NCI-H2196 treated with DMSO at 0.1 percent for 48 hours (cell line): ENCODE data around the gene ZNF317.
"Not testable (repeated sequence)": the region's sequence is repeated elsewhere in the genome, so short reads cannot be mapped to it uniquely, and the experiment has no call there.

Experiments
- DNase-seq: peaks from one replicate; lab custom pipeline; 2025; ENCODE audit not compliant: unreplicated experiment; lab: John Stamatoyannopoulos, UW

The ZNF317 gene

DNA sequence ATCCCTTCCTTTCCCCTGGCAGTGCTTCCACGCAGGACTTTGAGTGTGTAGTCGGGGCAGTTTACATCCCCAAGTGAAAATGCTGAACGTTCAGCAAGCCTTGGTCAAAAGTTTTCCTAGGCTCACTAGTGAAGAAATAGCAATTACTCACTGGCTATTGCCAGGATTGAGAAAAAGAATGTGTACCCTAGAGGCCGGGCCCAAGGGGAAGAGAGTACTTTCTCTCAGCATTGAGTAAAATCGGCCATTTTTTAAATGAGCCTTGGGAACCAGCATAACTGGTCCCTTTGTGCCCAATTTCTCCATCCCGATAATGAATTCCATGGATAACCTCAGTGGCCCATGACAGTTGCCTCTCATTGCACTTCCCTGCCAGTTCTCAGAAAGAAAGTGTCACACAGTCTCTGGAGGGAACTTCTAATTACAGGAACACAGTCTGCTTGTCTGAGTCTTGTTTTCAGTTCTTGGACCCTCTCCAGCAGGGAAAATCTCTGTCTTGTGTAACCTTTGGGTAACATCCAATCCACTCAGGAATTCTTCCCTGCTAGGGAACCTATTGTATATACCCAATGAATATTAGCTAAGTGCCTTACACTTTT, 31.3 kb downstream of the ZNF317 start:
- no peak for DNase-seq

DNA sequence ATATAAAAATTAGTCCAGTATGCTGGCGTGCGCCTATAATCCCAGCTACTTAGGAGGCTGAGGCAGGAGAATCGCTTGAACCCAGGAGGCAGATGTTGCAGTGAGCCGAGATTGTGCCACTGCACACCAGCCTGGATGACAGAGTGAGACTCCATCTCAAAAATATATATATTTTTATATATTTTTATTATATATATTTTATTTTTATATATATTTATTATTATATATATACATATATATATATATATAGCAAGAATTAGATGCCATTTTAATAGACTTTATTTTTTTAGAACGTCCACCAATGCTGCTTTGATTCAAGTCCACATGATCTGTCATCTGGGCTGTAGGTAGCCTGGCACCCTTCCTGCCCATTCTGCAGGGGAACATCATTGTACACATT, 35.1 kb downstream of the ZNF317 start:
- no peak for DNase-seq

DNA sequence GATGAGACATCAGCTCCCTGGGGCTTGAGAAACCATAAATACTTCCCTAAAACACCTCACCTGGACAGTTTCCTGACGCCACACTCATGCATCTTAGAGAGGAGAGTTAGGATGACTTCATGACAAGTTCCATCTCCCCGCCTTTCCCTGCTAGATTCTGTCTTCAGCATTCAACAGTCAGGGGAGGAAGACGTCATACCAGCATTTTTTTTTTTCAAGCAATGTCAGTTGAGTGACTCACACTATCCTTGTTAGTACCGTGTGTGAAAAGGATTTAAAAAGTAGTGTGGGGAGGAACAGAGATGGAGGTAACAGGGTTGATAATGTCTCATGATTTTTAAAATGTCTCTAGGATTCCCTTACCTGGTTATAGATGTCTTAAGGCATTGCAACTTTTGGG, 38.7 kb downstream of the ZNF317 start, which contains the start of gene OR7D2:
Gene OR7D2, plus strand, starts transcription at position 79 of the 400 bp plus-strand sequence. CDS start 6,803 bp downstream, outside the sequence.
- DNase-seq = no peak

DNA sequence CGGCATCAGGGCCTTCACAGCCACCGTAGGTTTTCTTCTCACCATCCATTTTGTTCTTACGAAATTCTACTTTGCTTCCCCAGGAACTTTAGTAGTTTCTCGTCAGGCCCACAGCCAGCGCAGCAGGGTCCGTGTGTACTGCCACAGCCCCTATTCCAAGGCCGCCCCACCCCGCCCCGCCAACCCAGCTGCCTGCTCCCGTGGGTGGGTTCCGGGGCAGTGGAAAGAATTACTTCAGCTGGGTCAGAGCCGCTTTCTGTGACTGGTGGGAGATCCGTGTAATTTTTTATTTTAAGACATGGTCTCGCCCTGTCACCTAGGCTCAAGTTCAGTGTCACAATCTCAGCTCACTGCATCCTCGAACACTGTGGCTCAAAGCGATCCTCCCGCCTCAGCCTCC, 42.8 kb downstream of the ZNF317 start:
- no peak for DNase-seq

DNA sequence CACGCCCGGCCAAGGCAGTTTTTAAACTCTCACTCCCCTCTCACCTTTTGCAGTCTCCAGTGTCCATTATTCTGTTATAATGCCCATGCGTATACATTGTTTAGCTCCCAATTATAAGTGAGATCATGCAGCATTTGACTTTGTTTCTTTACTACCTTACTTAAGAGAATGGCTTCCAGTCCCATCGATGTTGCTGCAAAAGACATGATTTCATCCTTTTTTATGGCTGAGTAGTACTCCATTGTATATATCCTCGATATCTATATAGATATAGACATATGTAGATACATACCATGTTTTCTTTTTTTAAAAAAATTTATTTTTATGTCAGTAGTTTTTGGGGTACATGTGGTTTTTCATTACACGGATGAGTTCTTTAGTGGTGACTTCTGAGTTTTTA, 47.0 kb downstream of the ZNF317 start:
- no peak for DNase-seq

DNA sequence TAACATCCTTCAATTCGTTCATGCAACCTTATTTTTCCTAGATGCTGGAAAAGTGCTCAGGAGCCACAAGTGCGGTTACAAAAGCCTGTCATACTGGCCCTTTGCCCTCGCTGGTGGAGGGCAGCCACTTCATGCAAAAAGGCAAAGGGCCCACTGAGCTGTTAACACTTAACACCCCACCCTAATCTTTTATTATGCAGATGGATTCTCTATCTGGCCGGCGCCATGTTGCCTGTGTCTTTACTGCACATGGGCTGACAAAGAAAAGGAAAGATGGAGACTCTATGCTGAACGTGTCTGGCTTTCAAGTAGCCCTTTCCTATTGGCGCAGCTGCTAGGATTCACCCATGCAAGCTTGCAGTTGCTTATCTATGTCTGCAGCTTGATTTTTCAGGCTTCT, 49.3 kb downstream of the ZNF317 start:
- no peak for DNase-seq

DNA sequence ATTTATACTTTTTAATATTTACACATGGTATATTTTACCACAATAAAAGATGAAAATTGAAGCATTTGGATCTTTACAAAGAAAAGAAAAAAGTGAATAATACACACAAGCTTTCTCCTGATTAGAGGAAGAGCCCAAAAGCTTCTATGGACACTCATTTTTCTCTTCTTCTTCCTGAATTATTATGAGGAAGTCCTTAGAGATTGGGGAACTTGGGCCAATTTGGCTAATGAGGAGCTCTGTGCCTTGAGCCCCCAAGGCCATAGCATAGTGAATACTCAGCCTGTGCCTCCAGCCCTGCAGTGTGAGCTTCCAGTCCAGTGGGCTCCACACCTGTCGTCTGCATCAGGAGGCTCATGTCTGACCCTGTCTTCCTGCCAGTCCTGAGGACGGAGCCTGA, 57.8 kb downstream of the ZNF317 start:
- DNase-seq = not testable (repeated sequence)

DNA sequence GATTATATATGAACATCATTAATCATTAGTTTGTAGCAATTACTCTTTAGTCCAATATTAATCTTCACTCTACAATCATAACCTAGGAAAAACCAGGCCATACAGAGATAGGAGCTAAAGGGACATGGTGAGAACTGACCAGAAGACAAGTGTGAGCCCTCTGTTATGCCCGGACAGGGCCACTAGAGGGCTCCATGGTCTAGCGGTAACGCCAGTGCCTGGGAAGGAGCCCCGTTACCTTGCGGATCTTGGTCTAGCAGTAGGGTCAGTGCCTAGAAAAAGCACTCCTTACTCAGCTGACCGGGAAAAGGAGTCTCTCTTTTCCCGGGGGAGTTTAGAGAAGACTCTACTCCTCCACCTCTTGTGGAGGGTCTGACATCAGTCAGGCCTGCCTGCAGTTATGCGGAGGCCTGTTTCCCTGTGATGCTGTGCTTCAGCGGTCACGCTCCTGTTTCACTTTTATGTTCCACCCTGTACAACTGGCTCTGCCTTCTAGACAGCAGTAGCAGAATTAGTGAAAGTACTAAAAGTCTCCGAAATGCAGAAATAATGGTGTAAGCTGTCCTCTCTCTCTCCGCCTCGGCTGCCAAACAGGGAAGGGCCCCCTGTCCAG, 65.4 kb downstream of the ZNF317 start:
- peak; percentile 5 for DNase-seq
